GM19328 (cell line): Measurements from ENCODE around the gene MYO1H.
"Not testable (repeated sequence)": the region's sequence is repeated elsewhere in the genome, so short reads cannot be mapped to it uniquely, and the experiment has no call there.

Source experiments
- ATAC-seq: cut with Tn5 transposase; IDR thresholded peaks from one replicate; pipeline ENCODE4 v1.9.1; 2021; ENCODE audit warnings: mild to moderate bottlenecking, moderate library complexity; ENCODE audit not compliant: unreplicated experiment

The MYO1H gene

GRCh38 chr12:109347589-109347988, at the start of gene MYO1H:
Gene MYO1H, plus strand, starts transcription at chr12:109347900. Its CDS starts 61 bp downstream, at chr12:109347961.
- no peak for ATAC-seq

GRCh38 chr12:109299849-109300248, 47.9 kb upstream of the MYO1H start:
- no peak for ATAC-seq

- ATAC-seq, result no peak
These were observed 46.0 kb upstream of the MYO1H start for GRCh38 chr12:109301643-109302168.

- ATAC-seq, result no peak
These were observed 45.3 kb upstream of the MYO1H start for GRCh38 chr12:109302358-109302757.

GRCh38 chr12:109302770-109303169, 44.9 kb upstream of the MYO1H start:
- ATAC-seq, result no peak

- ATAC-seq, result no peak
These were observed 43.2 kb upstream of the MYO1H start for GRCh38 chr12:109304485-109304884.

GRCh38 chr12:109305547-109305946, 42.2 kb upstream of the MYO1H start:
- ATAC-seq, result no peak

GRCh38 chr12:109307051-109307450, 40.6 kb upstream of the MYO1H start:
- ATAC-seq, result no peak

- no peak for ATAC-seq
These were observed 38.9 kb upstream of the MYO1H start, which contains the start of gene FOXN4 for GRCh38 chr12:109308534-109309380. Gene FOXN4, minus strand, starts transcription at chr12:109309284. Its CDS starts 963 bp downstream, at chr12:109308321.

GRCh38 chr12:109309381-109310246, 38.1 kb upstream of the MYO1H start:
- ATAC-seq, result no peak

GRCh38 chr12:109310247-109311125, 37.2 kb upstream of the MYO1H start:
- no peak for ATAC-seq

GRCh38 chr12:109321294-109321693, 26.4 kb upstream of the MYO1H start:
- ATAC-seq, result not testable (repeated sequence)

GRCh38 chr12:109329003-109329402, 18.7 kb upstream of the MYO1H start:
- no peak for ATAC-seq

GRCh38 chr12:109329686-109330085, 18.0 kb upstream of the MYO1H start:
- ATAC-seq, result no peak

GRCh38 chr12:109330282-109331230, 17.1 kb upstream of the MYO1H start:
- ATAC-seq, result no peak

GRCh38 chr12:109331301-109331952, 16.3 kb upstream of the MYO1H start:
- no peak for ATAC-seq

GRCh38 chr12:109334887-109335286, 12.8 kb upstream of the MYO1H start:
- ATAC-seq, result no peak

GRCh38 chr12:109336593-109336992, 11.1 kb upstream of the MYO1H start:
- ATAC-seq, result no peak

GRCh38 chr12:109343677-109344076, 4.0 kb upstream of the MYO1H start:
- ATAC-seq, result no peak
